ENCODE results near the gene PIP5K1B.

DNA sequence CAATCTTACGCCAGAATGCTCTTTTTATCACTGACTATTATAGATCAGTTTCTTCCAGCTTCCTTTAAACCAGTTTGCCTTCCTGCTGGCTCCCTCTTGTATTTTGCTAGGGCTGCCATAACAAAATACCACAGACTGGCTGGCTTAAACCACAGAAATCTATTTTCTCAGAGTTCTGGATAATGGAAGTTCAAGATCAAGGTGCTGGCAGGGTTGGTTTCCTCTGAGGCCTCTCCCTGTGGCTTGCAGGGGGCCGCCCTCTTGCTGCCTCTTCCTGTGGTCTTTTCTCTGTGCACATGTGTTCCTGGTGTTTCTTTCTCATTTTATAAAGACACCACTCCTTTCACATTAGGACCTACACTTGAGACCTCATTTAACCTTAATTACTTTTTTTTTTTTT, 323.7 kb downstream of the PIP5K1B start:
- no peak for TF ChIP-seq ARNTL (CRISPR knock-in tag; IDR thresholded peaks at IDR 0.05; ENCODE audit: borderline replicate concordance, low read depth)
- no peak for TF ChIP-seq ZNF8 (CRISPR knock-in tag; IDR thresholded peaks at IDR 0.05)
- no peak for TF ChIP-seq PPARA (CRISPR knock-in tag; IDR thresholded peaks at IDR 0.05; ENCODE audit: borderline replicate concordance)

All from SK-N-SH treated with all-trans-retinoic acid at 6 μM for 48 hours (cell line).